ENCODE measurements around the gene ALS2.
"Not testable (repeated sequence)": the region's sequence is repeated elsewhere in the genome, so short reads cannot be mapped to it uniquely, and the experiment has no call there.

ALS2 gene

DNA sequence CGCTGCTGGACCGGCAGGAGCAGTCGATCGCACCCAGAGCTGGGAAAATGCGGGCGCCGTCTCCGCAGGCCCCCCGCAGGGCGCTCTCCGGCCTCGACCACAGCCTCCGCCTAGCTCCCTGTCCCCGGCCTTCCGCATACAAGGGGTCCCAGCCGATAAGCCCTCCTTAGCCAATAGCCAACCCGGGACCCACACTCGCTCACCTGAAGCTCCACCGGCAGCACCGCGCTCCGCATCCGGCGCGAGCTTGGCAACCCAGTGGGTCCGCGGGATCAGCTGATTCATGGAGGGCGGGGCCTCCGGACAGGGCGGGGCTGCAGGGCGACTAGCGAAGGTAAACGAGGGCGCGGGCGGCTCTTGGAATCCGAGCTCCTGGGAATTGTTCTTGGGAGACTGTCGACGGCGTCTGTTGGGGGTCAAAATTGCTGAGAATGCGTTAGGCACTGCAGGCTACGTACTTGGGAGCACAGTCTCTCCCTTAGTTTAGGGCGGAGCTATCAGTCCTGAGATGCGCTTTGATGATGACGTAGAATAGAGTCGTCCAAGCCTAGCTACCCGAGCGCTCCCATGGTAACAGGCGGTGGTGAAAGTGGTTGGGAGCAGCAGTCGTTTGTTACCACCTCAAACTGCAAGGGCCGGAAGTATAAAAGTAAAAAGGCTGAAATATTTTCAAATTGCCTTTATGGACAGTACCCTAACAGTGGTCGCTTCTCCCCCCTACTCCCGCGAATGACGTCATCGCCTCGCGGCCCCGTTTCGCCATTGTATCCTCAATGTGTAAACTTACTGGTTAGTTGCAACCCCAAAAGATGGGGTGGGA, at the start of gene ALS2:
Gene ALS2 (minus strand): TSS at position 260 of the 820 bp plus-strand sequence. CDS start 12,048 bp downstream, outside the sequence.
- peak; percentile 96 for DNase-seq

DNA sequence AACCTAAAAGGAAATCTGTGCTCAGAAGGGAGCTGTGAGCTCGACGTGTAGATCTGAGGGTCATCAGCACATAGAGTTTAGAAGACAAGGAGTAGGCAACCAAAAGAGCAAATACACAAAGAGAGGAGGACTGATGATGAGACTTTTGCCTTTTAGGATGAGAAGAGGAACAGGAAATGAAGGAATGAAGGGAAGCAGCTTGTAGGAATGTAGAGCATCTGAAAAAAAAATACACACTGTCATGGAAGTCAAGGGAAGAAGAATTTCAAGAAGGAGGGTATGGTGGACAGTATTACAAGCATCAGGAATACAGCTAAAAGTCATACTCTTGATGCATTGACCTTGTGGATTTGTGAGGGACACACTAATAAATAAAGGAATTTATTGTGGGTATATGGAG, 47.5 kb upstream of the ALS2 start:
- no peak for DNase-seq

DNA sequence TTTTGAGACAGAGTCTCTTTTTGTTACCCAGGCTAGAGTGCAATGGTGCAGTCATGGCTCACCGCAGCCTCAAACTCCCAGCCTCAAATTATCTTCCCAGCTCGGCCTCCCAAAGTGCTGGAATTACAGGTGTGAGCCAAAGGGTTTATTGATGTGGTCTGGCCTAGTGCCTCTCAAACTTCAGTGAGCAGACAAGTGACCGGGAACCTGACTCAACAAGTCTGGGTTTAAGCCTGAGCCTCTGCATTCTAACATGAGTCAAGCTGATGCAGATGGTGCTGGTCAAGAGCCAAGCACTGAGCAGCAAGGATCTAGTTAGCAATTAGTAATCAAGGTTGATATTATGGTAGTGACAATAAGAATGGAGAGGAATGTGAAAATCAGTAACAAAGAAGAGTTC, 46.9 kb upstream of the ALS2 start:
- no peak for DNase-seq

DNA sequence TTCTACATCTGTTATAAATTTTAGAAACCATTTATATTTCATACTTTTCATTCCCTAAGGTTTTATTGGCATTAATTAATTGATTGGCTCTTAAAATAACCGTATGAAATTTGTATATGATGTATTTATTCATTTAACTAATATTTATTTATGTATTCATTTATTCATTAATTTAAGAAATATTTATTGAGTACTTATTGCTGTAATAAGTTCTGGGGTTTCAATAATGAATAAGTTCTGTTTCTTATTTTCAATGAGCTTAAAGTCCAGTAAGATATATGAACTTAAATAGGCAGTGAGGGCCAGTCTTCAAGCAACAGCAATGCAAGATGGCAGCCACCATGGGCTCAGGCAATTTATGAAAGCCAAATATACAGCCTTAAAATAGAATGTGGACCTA, 43.5 kb upstream of the ALS2 start:
- DNase-seq: no peak

DNA sequence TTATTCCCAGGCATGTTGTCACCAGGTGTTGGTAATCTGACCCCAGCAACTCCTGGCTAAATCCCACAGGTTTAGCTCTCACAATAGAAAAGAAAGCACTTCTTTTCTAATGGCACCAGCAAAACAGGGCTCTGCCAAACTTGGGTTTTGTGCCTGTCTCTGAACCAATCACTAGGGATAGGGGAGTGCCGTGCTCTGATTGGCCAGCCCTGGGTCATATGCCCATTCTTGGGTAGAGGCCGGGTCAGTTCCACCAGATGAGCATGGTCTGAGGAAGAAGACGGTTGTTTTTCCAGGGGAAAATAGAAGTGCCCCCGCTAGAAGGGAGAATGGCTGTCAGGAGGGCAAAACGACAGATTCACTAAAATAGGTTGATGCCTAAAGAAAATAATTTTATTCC, 40.3 kb upstream of the ALS2 start:
- no peak for DNase-seq

DNA sequence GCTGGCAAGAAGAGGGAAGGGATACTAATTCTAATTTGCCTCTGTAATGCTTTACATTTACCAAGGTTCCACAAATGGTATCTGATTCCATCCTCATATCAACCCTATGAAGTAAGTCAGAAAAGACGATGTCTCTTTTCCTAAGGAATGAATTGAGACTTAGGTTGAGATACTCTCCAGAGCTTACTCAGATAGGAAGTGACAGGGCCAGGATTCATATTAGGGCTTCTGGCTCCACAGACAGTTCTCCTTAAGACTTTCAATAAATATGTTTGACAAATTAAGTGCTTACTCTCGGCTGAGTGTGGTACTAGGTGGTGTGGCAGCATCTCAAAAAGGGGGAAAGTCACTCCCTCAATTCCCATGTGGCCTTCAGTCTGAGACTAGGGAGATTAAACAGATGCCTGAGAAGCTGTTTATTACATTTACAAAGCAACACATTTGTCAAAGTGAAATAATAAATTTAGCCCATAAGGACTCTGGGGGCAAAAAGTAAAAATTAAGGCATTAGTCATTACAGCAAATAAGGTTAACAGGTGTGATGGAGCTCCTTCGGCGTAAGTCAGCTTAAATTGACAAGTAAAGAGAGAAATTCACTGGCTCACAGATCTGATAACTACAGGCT, 39.8 kb upstream of the ALS2 start:
- no peak for DNase-seq

DNA sequence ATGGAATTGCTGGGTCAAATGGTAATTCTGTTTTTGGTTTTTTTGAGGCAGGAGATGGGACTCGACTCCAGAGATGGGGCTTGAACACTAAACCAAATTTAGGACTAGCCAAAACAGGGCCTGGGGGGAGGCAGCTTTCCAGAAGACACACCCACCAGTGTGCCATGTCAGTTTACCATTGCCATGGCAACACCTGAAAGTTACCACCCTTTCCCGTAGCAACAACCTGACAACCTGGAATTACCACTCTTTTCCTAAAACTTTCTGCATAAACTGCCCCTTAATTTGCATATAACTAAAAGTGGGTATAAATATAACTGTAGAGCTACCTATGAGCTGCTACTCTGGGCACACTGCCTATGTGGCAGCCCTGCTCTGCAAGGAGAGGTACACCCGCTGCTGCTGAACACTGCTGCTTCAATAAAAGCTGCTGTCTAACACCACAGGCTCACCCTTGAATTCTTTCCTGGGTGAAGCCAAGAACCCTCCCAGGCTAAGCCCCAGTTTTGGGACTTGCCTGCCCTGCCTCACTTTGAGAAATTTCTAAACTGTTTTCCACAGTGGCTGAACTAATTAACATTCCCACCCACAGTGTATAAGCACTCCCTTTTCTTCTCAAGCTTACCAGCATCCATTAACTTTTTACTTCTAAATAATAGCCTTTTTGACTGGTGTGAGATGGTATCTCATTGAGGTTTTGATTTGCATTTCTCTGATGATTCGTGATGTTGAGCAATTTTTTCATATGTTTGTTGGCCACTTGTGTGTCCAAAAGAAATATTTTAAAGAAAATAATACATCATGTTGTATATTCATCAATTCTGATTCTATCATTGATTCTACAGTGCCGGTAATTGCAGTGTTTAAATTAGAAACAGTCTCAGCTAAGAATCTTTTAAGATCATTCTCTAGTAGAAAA, 36.2 kb upstream of the ALS2 start:
- DNase-seq: no peak

DNA sequence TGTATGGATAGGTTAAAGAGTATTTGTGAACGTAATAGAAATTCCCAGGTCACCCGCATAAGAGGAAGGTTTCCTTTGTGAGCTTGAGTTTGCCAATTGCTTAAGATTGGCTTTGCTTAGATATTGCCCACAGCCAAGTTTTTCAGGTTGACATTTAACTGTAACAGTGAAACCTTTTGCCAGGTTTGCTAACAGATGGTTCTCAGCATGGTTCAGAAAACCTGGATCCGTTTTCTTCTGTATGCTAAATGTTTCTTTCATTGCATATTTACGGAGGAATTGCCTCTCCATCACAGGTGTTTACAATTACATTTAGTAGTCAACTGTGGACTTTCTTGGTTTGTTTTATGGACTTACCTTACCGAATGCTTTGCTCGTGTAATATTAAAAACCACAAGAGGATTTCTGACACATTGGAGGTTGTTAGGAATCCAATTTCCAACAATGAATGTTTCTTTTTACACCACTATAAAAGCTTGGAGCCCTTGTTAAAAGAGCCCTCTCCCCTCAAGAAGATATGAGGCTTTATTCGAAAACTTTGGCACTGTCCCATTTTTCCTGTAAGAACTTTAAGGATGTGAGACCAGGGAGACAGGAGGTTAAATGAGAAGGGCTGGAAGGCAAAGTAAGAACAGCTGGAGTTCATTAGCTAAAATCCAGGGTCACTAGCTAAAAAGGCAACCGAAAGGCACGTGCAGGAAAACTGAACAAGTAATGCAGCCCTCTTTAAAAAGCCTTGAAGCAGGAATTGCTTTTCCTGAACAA, 33.4 kb upstream of the ALS2 start:
- DNase-seq: peak; percentile 28

DNA sequence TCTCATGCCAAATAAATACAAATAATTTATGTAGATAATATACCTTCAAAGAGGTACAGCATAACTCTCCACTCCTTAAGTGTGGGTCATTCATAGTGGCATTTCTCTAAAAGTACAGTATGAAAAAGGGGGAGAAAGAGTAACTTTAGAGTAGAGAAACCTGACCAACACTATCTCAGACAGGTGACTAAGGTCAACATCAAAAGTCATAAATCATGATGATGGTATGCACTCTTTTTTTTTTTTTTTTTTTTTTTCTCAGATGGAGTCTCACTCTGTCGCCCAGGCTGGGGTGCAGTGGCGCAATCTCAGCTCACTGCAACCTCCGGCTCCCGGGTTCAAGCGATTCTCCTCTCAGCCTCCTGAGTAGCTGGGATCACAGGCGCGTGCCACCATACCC, 29.9 kb upstream of the ALS2 start:
- DNase-seq: not testable (repeated sequence)

DNA sequence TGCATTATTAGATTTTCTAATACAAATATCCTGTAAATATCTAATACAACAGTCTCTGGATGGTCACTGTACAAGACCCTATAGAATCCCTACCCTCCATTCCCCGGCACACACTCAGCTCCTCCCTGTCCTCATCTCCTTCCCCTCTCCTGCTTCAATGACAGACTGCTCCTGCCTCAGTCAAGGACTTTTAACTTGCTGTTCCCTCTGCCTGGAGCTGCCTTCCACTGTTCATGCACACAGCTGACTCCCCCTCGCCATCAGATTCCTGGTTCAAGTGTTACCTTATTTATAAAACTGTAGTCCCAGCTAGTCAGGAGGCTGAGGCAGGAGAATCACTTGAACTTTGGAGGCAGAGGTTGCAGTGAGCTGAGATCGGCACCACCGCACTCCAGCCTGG, 28.9 kb upstream of the ALS2 start:
- DNase-seq: no peak

DNA sequence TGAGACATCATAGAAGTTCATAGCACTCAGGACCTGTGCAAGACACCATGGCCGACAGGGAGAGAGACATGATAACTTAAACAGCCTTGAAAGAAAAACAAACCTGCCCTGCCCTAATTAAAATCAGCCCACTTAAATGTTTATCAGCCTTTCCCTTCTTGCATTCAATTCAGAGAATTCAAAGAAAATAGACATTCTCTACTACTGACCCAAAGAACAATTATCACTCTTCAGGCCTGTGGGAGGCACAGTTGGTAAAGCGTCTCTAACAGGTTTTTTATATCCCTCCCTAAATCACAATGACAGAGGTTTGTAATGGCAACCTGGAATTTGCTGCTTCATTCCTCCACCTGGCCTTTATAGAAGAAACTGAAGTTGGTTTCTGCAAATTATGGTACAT, 27.3 kb upstream of the ALS2 start:
- DNase-seq: no peak

DNA sequence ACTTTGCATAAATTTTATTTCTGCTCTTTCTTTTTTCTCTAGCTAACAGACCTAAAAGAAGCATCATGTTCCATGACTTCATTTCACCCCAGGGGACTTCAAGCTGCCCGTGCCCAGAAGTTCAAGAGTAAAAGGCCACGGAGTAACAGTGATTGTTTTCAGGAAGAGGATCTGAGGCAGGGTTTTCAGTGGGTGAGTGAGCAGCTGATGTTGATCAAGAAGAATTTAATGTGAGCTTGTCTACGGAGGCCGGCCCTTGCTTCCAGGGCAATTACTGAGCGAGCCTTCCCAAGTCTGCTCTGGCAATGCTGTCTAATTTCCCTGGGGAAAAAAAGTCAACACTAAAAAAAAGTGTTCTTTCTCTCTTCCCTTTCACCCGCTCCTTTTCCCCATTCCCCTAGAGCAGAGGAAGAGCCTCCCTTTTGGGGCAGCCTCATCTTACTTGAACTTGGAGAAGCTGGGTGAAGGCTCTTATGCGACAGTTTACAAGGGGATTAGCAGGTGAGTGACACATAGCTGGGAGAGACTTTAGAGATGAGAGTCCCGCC, 26.8 kb upstream of the ALS2 start:
- DNase-seq: peak; percentile 75

DNA sequence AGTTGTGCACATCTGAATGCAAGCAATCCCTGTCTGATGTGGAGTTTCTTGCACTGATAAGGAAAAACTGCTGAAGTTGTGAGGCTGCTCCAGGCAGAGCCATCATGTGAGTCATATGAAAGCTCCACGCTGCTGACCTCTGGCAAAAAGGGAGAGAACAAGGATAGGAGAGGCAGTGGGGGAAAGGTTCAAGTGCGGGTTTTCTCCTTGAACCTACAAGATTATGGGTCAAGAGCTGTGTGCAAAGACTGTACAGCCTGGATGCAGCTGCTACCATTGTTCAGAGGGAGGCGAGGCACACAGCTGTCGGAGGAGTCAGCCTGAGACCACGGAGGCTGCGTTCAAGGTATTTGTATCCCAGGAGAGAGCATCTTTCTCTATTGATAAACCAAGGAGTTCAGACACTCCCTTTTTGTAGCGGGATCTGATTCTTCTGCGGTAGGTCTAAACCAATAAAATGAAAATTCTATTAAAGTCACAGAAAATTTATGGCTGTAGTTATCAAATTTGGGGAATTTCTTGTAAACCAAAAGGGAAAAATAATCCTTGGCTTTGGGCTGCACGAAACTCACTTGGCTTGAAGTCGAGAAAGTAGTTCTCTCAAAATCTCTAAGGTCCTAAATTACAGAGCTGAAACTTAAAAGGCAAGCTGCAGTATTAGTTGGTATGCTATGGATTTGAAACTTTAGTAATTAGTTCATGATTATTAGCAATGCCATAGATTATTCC, 25.9 kb upstream of the ALS2 start, which contains the start of gene CDK15:
Gene CDK15 (plus strand): TSS at position 96 of the 729 bp plus-strand sequence. CDS start 128 bp downstream, at position 224.
- peak; percentile 53 for DNase-seq

DNA sequence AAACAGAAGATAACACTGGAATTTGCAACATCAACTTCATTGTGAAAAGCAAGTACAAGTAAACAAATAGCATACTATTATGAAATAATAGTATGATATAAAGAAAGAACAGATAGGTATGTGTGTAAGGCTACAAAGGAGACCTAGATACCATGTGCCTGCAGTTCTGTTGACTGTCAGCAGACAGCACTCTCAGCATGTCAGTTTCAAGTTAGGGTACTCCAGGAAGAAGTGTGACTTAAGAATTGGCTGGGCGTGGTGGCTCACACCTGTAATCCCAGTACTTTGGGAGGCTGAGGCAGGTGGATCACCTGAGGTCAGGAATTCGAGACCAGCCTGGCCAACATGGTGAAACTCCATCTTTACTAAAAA, 18.2 kb upstream of the ALS2 start:
- not testable (repeated sequence) for DNase-seq

DNA sequence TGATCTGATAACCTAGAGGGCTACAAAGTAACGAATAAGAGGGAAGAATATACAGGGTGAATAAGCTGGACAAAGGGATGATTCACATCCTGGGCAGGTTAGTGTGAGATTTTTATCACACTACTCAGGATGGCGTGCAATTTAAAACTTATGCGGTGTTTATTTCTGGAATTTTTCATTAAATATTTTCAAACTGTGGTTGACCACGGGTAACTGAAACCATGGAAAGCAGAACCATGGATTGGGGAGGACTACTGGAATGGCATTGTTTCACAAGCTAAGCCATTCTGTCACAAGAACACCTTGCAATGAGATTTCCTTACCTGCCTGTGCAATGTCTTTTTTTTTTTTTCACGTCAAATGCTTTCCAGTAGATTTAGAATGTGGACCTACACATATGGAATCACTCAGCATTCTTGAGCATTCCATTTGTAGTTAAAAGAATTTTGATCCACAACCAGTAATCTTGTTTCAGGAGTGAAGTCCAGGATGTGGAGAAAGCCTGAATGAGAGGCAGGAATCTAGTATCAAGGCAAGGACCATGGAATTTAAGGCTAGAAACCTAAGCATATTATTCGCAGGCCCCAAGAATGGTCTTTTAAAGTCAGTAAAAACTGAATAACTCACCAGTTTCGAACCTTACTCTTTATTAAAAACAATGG, 17.6 kb upstream of the ALS2 start:
- DNase-seq: no peak

DNA sequence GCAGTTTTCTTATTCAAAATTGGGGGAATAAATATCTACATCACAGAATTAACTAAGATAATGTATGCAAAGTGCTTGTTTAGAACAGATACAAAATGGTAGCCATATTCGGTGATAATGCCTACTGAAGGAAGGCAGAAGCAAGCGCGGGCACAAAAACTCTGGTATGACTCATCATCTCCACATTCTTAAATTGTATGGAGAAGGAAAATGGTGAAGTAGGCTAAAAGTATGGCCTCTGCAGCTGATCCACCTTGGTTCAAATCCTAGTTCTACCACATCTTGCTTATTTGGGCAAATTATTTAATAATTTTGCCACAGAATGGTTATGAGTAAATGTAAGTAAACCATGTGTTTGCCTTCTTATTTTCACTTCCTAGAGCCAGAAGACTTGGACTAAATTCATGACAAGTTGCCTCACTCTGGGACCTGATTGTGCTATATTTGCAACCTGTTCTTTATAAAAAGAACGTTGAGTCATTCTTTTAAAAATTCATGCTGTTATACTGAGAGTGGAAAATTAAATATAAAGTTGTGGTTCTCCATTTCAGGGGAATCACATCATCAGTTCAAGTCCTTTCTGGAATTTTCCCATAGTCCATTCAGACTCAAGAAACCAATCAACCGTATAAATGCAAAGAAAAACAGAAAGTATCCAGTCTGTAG, 16.6 kb upstream of the ALS2 start:
- DNase-seq: no peak

DNA sequence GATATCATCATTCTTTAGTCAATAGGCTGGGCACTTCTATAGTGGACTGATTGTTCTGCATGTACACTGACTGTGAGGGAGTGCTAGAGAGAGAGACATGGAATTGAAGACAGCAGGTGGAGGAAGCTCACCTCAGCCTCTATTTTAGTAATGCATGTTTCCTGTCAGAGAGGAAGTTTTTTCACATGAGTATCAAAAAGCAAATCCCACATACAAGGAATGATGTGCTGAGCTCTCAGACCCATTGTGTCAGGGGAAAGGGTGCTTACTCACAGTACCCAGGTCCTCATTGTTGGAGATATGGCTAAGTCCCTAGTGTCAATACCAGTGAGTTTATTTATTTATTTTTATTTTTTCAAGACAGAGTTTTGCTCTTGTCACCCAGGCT, 15.7 kb upstream of the ALS2 start:
- DNase-seq: no peak

DNA sequence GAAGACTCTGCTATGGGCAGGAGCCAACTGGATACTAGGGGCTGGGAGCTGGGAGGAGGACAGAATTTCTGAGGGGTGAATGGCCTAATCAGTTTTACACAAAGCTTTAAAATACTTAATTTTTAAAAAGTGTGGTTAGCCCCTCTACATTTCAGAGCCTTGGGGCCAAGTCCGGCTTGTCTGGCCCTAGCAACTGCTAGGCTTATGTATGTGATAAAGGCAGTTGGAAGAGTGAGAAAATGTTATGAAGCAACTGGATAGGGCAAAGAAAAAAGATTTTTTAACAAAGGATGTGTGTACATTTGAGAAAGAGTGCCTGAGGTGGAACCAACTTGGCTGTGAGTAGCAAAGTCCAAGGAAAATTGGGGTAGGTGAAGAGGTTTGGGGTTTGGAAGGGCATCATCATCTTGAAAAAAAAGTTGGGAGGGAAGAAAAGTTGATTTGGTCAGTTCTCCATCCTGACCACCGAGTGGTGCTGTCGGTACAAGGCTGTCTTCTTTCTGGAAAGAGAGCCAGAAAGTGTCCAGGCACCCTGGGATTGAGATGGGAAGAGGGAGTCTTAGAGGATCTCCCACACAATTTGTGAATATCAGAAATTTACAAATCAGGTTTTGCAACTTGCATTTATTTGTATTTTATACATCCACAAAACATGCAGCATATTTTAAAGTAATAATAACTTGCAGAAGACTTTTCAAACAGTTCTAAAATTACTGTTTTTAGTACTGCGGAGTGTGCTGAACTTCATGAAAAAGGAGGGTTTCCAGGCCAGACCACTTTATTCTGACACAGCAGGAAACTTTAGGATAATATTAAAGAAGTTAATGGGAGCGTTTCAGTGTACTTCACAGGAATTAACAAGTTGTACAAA, 15.1 kb upstream of the ALS2 start:
- peak; percentile 37 for DNase-seq

DNA sequence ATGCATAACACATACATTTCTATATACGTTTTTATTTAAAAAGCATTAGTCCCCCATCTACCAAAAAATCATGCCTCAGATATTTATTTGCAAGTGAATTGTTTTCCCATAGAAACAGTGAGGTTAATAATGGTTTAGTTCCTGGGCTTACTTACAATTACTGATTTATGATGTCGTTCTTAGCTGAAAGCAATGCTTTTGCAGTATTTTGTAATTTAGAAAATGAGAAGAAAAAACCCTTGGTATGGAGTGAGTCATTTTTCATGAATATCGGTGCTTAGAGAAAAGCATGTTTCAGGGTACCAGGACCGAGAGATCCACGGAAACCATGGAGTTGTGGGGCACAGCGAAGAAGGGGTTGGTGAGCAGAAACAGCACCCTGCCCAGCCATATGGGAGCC, 13.6 kb upstream of the ALS2 start:
- DNase-seq: no peak
